PC-9 (cell line): ENCODE measurements around the gene UBE2B. TPM values are rescaled to one million over a fixed set of nuclear protein-coding genes. Genes with fewer than 3 reads are reported as not detected.
"Not testable (repeated sequence)": the region's sequence is repeated elsewhere in the genome, so short reads cannot be mapped to it uniquely, and the experiment has no call there.

Source experiments
- BruUV-seq: library from RNA; stranded (reverse); fragments of 400-500 nt; replicated peaks from 2 replicates; lab custom pipeline; 2021; lab: Mats Ljungman, UMichigan
- CTCF ChIA-PET: fragments of 300-600 bp; sonication (Branson Sonifier 250); formaldehyde crosslinking; loops from one replicate; lab custom pipeline; 2022; ENCODE audit warnings: antibody characterized with exemption; lab: Charles Lee
- POLR2A ChIA-PET: fragments of 300-600 bp; sonication (Branson Sonifier 250); formaldehyde crosslinking; loops from one replicate; lab custom pipeline; 2022; ENCODE audit warnings: antibody characterized with exemption; ENCODE audit not compliant: unreplicated experiment; lab: Charles Lee
- DNase-seq, 2 experiments: peaks; one replicate each; pipeline versions ENCODE4 v3.0.0 to v3.0.0-alpha.2; 2015 to 2022; ENCODE audit warnings: mixed read lengths in 1 of 2
- H2AFZ ChIP-seq: fragments of 200-600 bp; sonication (generic); 2 replicates; pipeline ENCODE4 v1.8.1; 2017; ENCODE audit warnings: antibody characterized with exemption
- H3F3A ChIP-seq: fragments of 200-600 bp; sonication (generic); 2 replicates; pipeline ENCODE4 v1.8.1; 2017; ENCODE audit warnings: antibody characterized with exemption, mild to moderate bottlenecking, low read depth; ENCODE audit not compliant: insufficient read depth
- H3K27ac ChIP-seq: fragments of 200-600 bp; sonication (generic); 2 replicates; pipeline ENCODE4 v1.6.1; 2016; ENCODE audit warnings: mixed run types
- H3K27me3 ChIP-seq: fragments of 200-600 bp; sonication (generic); 2 replicates; pipeline ENCODE4 v1.6.1; 2016; ENCODE audit warnings: low read depth, mixed run types; ENCODE audit not compliant: insufficient read depth
- H3K36me3 ChIP-seq: fragments of 200-600 bp; sonication (generic); 2 replicates; pipeline ENCODE4 v1.6.1; 2016; ENCODE audit warnings: low read depth, mixed run types
- H3K4me1 ChIP-seq: fragments of 200-600 bp; sonication (generic); replicated peaks from 2 replicates; pipeline ENCODE4 v1.6.1; 2016; ENCODE audit warnings: mixed run types; ENCODE audit not compliant: insufficient read depth
- H3K4me2 ChIP-seq: fragments of 200-600 bp; sonication (generic); 2 replicates; pipeline ENCODE4 v1.6.1; 2017; ENCODE audit warnings: mixed run types
- H3K4me3 ChIP-seq: fragments of 200-600 bp; sonication (generic); 2 replicates; pipeline ENCODE4 v1.6.1; 2016; ENCODE audit warnings: mixed run types
- H3K79me2 ChIP-seq: fragments of 200-600 bp; sonication (generic); 2 replicates; pipeline ENCODE4 v1.6.1; 2017; ENCODE audit warnings: low read depth, mixed run types
- H3K9me2 ChIP-seq: fragments of 200-600 bp; sonication (generic); 2 replicates; pipeline ENCODE4 v1.8.1; 2017; ENCODE audit warnings: mild to moderate bottlenecking; ENCODE audit not compliant: insufficient read depth
- H3K9me3 ChIP-seq: fragments of 200-600 bp; sonication (generic); 2 replicates; pipeline ENCODE4 v1.8.1; 2016; ENCODE audit warnings: low read depth; ENCODE audit not compliant: insufficient read depth
- H4K20me1 ChIP-seq: fragments of 200-600 bp; sonication (generic); 2 replicates; pipeline ENCODE4 v1.8.1; 2017; ENCODE audit not compliant: insufficient read depth
- CTCF ChIP-seq: fragments of 200-600 bp; sonication (generic); conservative IDR thresholded peaks from 2 replicates; pipeline ENCODE4 v1.6.1; 2017; ENCODE audit warnings: mixed run types, antibody characterized with exemption, mild to moderate bottlenecking, moderate library complexity
- EZH2 ChIP-seq: fragments of 200-600 bp; sonication (generic); IDR thresholded peaks from 2 replicates; pipeline ENCODE4 v1.8.0; 2017; ENCODE audit warnings: antibody characterized with exemption, low read depth
- intact Hi-C: fragments of 100-400 bp; cut with micrococcal nuclease; formaldehyde crosslinking; loops from one replicate; pipeline ENCODE4 v1.10.0; 2022; ENCODE audit not compliant: unreplicated experiment
- total RNA-seq: library from RNA; stranded (reverse); gene quantifications from 2 replicates; pipeline ENCODE4 v1.2.3, GENCODE V29; 2021

Gene UBE2B
- total RNA-seq, 1 experiment from 2014 or later = 85.5 TPM

- BruUV-seq = no TSS peak
- peaks cover 20% of the 10 kb centered on the region for H3K4me1 ChIP-seq
- H3K4me2 ChIP-seq = peak overlapping the region; percentile 96
- H3K27ac ChIP-seq = no peak overlapping the region
- DNase-seq = no peak
- no peaks in the 10 kb centered on the region for H3K27me3 ChIP-seq
- H3K36me3 ChIP-seq = 0 out of 2 replicates have a peak, but pooled peaks cover 4% of the 10 kb centered on the region
- TF ChIP-seq CTCF (no peak), EZH2 (no peak)
- intact Hi-C loops = no loop called here
- ChIA-PET POLR2A (no interaction called here), CTCF (no interaction called here)
- H3K9me3 ChIP-seq = no peaks in the 10 kb centered on the region
- H2AFZ ChIP-seq = no peak overlapping the region
- no peaks in the 10 kb centered on the region for H4K20me1 ChIP-seq
- peaks cover 19% of the 10 kb centered on the region for H3K79me2 ChIP-seq
- H3K4me3 ChIP-seq = peak overlapping the region; percentile 86; the same call in 1 of the 2 replicates
- peaks cover 25% of the 10 kb centered on the region; the same call in 1 of the 2 replicates for H3F3A ChIP-seq
- H3K9me2 ChIP-seq = no peaks in the 10 kb centered on the region
Measured at GRCh38 chr5:134365604-134366003, 5.8 kb upstream of the UBE2B start.

- Histone ChIP-seq H3K4me1 (peaks cover 29% of the 10 kb centered on the region), H3K4me3 (peak overlapping the region; percentile 99), H3K9me3 (no peaks in the 10 kb centered on the region), H3K79me2 (peaks cover 56% of the 10 kb centered on the region), H3K36me3 (0 out of 2 replicates have a peak, but pooled peaks cover 17% of the 10 kb centered on the region), H3K27ac (peak overlapping the region; percentile 97), H2AFZ (peak overlapping the region; percentile 91), H3K4me2 (peak overlapping the region; percentile 96), H3F3A (peaks cover 31% of the 10 kb centered on the region), H3K9me2 (no peaks in the 10 kb centered on the region), H4K20me1 (peaks cover 31% of the 10 kb centered on the region), H3K27me3 (no peaks in the 10 kb centered on the region)
- DNase-seq = no peak
- ChIA-PET CTCF (interaction anchor here (0.9 kb wide), 1 partner anchor 67 kb away, joined by 7 read pairs; no protein-coding TSS in a partner anchor), POLR2A (interaction anchor here (0.6 to 0.7 kb wide), 2 partner anchors 148 to 1874 kb away, joined by 3 to 4 read pairs; no protein-coding TSS in a partner anchor)
- intact Hi-C loops = loop anchor here (2.0 to 5.0 kb wide), 5 partner anchors 142 to 367 kb away; partner anchors contain the start of genes CAMLG and PPP2CA
- TSS peak; percentile 51 for BruUV-seq
- TF ChIP-seq EZH2 = no peak
- no peak for TF ChIP-seq CTCF
Measured at GRCh38 chr5:134370311-134370870, 978 bp upstream of the UBE2B start.

GRCh38 chr5:134371834-134372340, 518 bp downstream of the UBE2B start:
- TSS peak; percentile 60 for BruUV-seq
- no peaks in the 10 kb centered on the region for H3K9me3 ChIP-seq
- H3K36me3 ChIP-seq = 0 out of 2 replicates have a peak, but pooled peaks cover 23% of the 10 kb centered on the region
- H3K4me2 ChIP-seq = peak overlapping the region; percentile 96
- ChIA-PET CTCF (interaction anchor here (0.6 to 1.5 kb wide), 4 partner anchors 37 to 216 kb away, joined by 3 to 7 read pairs (median 5); no protein-coding TSS in a partner anchor), POLR2A (interaction anchor here (0.6 to 1.0 kb wide), 4 partner anchors 10 to 168 kb away, joined by 3 to 11 read pairs (median 6); no protein-coding TSS in a partner anchor)
- H3K9me2 ChIP-seq = no peaks in the 10 kb centered on the region
- H3K4me3 ChIP-seq = peak overlapping the region; percentile 99
- no peak for TF ChIP-seq EZH2
- TF ChIP-seq CTCF = no peak
- peaks cover 22% of the 10 kb centered on the region for H3F3A ChIP-seq
- peak; percentile 68 to 71 for DNase-seq
- H2AFZ ChIP-seq = peak overlapping the region; percentile 84
- intact Hi-C loops = loop anchor here (1.0 to 5.0 kb wide), 8 partner anchors 67 to 365 kb away; partner anchors contain the start of genes CAMLG and PPP2CA
- peaks cover 52% of the 10 kb centered on the region for H3K79me2 ChIP-seq
- H3K27ac ChIP-seq = peak overlapping the region; percentile 97
- H4K20me1 ChIP-seq = peaks cover 37% of the 10 kb centered on the region
- peaks cover 21% of the 10 kb centered on the region for H3K4me1 ChIP-seq
- H3K27me3 ChIP-seq = no peaks in the 10 kb centered on the region

- DNase-seq, H2AFZ ChIP-seq, H3K9me3 ChIP-seq, BruUV-seq, H3K27me3 ChIP-seq, H3K4me3 ChIP-seq, H3K9me2 ChIP-seq, POLR2A ChIA-PET, CTCF ChIA-PET, H3K27ac ChIP-seq: not testable (repeated sequence)
- peaks cover 18% of the 10 kb centered on the region for H3F3A ChIP-seq
- 0 out of 2 replicates have a peak, but pooled peaks cover 25% of the 10 kb centered on the region for H3K36me3 ChIP-seq
- peak overlapping the region; percentile 96; the same call in 1 of the 2 replicates for H3K4me2 ChIP-seq
- peaks cover 14% of the 10 kb centered on the region for H3K4me1 ChIP-seq
- H4K20me1 ChIP-seq = peaks cover 44% of the 10 kb centered on the region
- intact Hi-C loops = loop anchor here (5.0 kb wide), 4 partner anchors 139 to 364 kb away; partner anchors contain the start of genes CAMLG and PPP2CA
- H3K79me2 ChIP-seq = peaks cover 65% of the 10 kb centered on the region
Measured at GRCh38 chr5:134373633-134374032, 2.3 kb downstream of the UBE2B start.
